Breast epithelium (tissue), 4 donors: ENCODE data around the gene ESYT1. TPM values are rescaled to one million over a fixed set of nuclear protein-coding genes. Genes with fewer than 3 reads are reported as not detected.

Experiments used
- DNase-seq, 2 donors: peaks; one replicate each; pipeline ENCODE4 v3.0.0-alpha.2; 2019; ENCODE audit warnings: low spot score in 2 of 2
- H3K27ac ChIP-seq, 2 donors: fragments of 200-600 bp; sonication (generic) in 1 of 2; one replicate each; pipeline ENCODE4 v1.5.1; 2016 to 2019; ENCODE audit warnings: mild to moderate bottlenecking in 1 of 2
- H3K27me3 ChIP-seq, 2 donors: fragments of 200-600 bp; sonication (generic) in 1 of 2; one replicate each; pipeline versions ENCODE4 v1.5.1 to v1.6.0; 2017 to 2019; ENCODE audit warnings: control low read depth in 1 of 2, mild to moderate bottlenecking in 1 of 2
- H3K36me3 ChIP-seq: fragments of 200-600 bp; one replicate; pipeline ENCODE4 v1.5.1; 2019
- H3K4me1 ChIP-seq, 2 donors: fragments of 200-600 bp; sonication (generic); one replicate each; pipeline ENCODE4 v1.5.1; 2016 to 2019; ENCODE audit warnings: control low read depth in 1 of 2
- H3K4me3 ChIP-seq, 3 donors: fragments of 200-600 bp; sonication (generic); 1 replicate in 2 of 3; 2 replicates in 1 of 3; pipeline ENCODE4 v1.5.1; 2016 to 2019; ENCODE audit warnings: mild to moderate bottlenecking in 3 of 3, moderate library complexity in 2 of 3
- H3K9me3 ChIP-seq, 2 donors: fragments of 200-600 bp; sonication (generic) in 1 of 2; one replicate each; pipeline ENCODE4 v1.5.1; 2016 to 2019; ENCODE audit warnings: control low read depth in 1 of 2
- POLR2A ChIP-seq: fragments of 450-650 bp; IDR thresholded peaks from one replicate; pipeline ENCODE4 v1.6.1; 2016; ENCODE audit warnings: antibody characterized with exemption, mild to moderate bottlenecking, moderate library complexity
- POLR2AphosphoS5 ChIP-seq, 3 donors: sonication (generic); formaldehyde crosslinking; IDR thresholded peaks; one replicate each; pipeline ENCODE4 v1.6.1; 2017; ENCODE audit warnings: antibody characterized with exemption in 3 of 3
- intact Hi-C: fragments of 100-400 bp; cut with DNase I; formaldehyde crosslinking; loops from one replicate; pipeline ENCODE4 v1.15.1; 2023; ENCODE audit warnings: low total_unique reads
- total RNA-seq, 3 donors: library from RNA; depleted of rRNA; stranded (reverse); fragments of >200 nt; gene quantifications; one replicate each; pipeline ENCODE4 v1.1.0, GENCODE V29; 2016
- TF ChIP-seq, protein P1 (sequence below), 3 donors: fragments of 450-650 bp; IDR thresholded peaks; one replicate each; pipeline ENCODE4 v1.5.1; 2016 to 2017; ENCODE audit warnings: antibody characterized with exemption in 3 of 3, mild to moderate bottlenecking in 3 of 3, moderate library complexity in 3 of 3

The ESYT1 gene
- total RNA-seq, 3 donors from 2014 or later: 132 to 243 (median 146) TPM

DNA sequence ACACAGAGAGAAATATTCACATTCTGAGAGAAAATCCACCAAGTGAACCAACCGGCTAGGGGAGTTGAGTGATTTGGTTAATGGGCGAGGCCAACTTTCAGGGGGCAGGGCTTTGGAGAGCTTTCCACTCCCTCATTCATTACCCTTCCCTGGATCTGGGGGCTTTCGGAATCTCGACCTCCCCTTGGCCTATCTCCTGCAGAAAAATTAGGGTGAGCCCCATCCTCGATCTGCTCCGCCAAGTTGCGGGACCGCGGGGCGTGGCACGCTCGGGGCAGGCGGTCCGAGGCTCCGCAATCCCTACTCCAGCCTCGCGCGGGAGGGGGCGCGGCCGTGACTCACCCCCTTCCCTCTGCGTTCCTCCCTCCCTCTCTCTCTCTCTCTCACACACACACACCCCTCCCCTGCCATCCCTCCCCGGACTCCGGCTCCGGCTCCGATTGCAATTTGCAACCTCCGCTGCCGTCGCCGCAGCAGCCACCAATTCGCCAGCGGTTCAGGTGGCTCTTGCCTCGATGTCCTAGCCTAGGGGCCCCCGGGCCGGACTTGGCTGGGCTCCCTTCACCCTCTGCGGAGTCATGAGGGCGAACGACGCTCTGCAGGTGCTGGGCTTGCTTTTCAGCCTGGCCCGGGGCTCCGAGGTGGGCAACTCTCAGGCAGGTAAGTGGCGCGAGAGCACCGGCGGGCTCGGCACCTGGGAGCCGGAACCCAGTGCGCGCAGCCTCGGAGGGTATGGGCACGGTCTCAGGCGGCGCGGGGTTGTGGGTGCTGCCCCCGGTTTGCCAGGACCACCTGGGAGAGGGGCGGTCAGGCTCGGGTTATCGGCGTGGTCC, 48.1 kb upstream of the ESYT1 start, which contains the start of gene ERBB3:
Gene ERBB3 (plus strand): TSS at position 443 of the 833 bp plus-strand sequence. CDS start 136 bp downstream, at position 579.
- H3K27ac ChIP-seq: peak within 1 kb of the TSS; percentile 88 to 91
- H3K4me3 ChIP-seq: peak within 1 kb of the TSS; percentile 48 to 82 (median 70)
- intact Hi-C loops: no loop called here
- no peaks in the 10 kb centered on the region for H3K27me3 ChIP-seq
- H3K4me1 ChIP-seq: no peaks in the 10 kb centered on the region
- peak; percentile 69 to 87 for DNase-seq
- no peaks in the 10 kb centered on the region for H3K36me3 ChIP-seq
- TF ChIP-seq POLR2A (peak; percentile 31), POLR2AphosphoS5 (IDR thresholded peaks at IDR 0.05) (peak in 1 of 3 donors; percentile 43)
- TF ChIP-seq, protein P1, sequence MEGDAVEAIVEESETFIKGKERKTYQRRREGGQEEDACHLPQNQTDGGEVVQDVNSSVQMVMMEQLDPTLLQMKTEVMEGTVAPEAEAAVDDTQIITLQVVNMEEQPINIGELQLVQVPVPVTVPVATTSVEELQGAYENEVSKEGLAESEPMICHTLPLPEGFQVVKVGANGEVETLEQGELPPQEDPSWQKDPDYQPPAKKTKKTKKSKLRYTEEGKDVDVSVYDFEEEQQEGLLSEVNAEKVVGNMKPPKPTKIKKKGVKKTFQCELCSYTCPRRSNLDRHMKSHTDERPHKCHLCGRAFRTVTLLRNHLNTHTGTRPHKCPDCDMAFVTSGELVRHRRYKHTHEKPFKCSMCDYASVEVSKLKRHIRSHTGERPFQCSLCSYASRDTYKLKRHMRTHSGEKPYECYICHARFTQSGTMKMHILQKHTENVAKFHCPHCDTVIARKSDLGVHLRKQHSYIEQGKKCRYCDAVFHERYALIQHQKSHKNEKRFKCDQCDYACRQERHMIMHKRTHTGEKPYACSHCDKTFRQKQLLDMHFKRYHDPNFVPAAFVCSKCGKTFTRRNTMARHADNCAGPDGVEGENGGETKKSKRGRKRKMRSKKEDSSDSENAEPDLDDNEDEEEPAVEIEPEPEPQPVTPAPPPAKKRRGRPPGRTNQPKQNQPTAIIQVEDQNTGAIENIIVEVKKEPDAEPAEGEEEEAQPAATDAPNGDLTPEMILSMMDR (IDR thresholded peaks at IDR 0.05): peak in 2 of 3 donors; percentile 11 to 17
- no peaks in the 10 kb centered on the region for H3K9me3 ChIP-seq

DNA sequence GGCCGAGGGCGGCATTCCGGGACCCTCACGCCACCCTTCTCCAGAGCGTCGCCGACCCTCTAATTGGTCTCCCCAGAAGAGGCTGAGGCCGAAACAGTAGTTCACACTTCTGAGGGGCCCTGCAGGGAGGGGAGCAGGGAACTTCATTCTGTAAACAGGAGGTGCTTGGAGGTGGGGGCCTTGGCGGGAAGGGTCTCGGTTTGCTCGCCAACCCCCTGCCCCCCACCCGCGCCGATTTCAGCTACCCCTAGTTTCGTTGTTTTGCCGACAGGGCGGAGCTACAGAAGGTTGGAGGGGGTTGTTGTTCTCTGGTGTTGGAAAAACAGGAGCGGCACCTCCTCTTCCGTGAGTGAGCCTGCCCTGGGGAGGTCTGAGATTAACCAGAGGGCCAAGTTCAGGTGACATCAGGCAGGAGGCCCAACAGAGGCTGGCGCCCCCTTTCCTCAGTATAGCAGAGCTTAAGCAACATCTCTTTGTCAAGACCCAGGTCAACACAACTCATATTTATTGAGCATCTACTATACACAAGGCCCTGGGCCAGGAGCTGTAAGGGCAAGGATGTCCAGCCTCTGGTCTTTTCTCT, 47.4 kb upstream of the ESYT1 start:
- Histone ChIP-seq H3K36me3 (no peaks in the 10 kb centered on the region), H3K27ac (peak overlapping the region; percentile 88 to 91), H3K4me1 (no peaks in the 10 kb centered on the region), H3K9me3 (no peaks in the 10 kb centered on the region), H3K27me3 (no peaks in the 10 kb centered on the region), H3K4me3 (peak overlapping the region; percentile 48 to 82 (median 70))
- TF ChIP-seq, protein P1 (IDR thresholded peaks at IDR 0.05): no peak
- TF ChIP-seq POLR2A (no peak), POLR2AphosphoS5 (IDR thresholded peaks at IDR 0.05) (no peak)
- intact Hi-C loops: no loop called here
- peak in 1 of 2 donors; percentile 69 for DNase-seq

GRCh38 chr12:56081393-56082347, 46.4 kb upstream of the ESYT1 start:
- peaks cover 0 to 4% of the 10 kb centered on the region in 2 donors for H3K4me1 ChIP-seq
- H3K9me3 ChIP-seq: no peaks in the 10 kb centered on the region
- H3K4me3 ChIP-seq: peak overlapping the region in 2 of 3 donors; percentile 70 to 82
- H3K27me3 ChIP-seq: no peaks in the 10 kb centered on the region
- no peaks in the 10 kb centered on the region for H3K36me3 ChIP-seq
- DNase-seq: no peak
- TF ChIP-seq, protein P1 (IDR thresholded peaks at IDR 0.05): no peak
- no peak for TF ChIP-seq POLR2AphosphoS5 (IDR thresholded peaks at IDR 0.05)
- no peak for TF ChIP-seq POLR2A
- peak overlapping the region; percentile 88 to 91 for H3K27ac ChIP-seq
- intact Hi-C loops: no loop called here

DNA sequence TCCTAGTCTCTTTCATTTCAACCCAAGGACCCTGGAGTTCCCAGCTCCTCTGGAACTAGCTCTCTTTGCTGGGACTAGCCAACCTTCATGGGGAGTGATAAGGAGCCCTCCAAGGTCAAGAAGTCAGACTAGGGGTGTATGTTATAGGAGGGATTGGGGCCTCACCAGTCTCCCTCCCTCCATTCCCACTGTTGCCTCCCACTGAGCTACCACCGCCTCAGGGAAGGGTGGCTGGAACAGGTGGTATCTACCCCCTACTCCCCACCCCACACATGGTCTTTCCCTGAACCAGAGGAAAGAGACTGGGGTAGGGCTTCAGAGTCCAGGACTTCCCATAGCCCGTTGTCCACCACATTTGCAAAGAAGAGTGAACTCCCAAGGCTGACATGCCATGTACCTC, 45.7 kb upstream of the ESYT1 start:
- TF ChIP-seq, protein P1 (IDR thresholded peaks at IDR 0.05): no peak
- TF ChIP-seq POLR2A (no peak), POLR2AphosphoS5 (IDR thresholded peaks at IDR 0.05) (no peak)
- intact Hi-C loops: no loop called here
- peak overlapping the region in 2 of 3 donors; percentile 70 to 82 for H3K4me3 ChIP-seq
- no peak for DNase-seq
- no peaks in the 10 kb centered on the region for H3K36me3 ChIP-seq
- H3K4me1 ChIP-seq: peaks cover 0 to 9% of the 10 kb centered on the region in 2 donors
- H3K9me3 ChIP-seq: no peaks in the 10 kb centered on the region
- peak overlapping the region; percentile 88 to 91 for H3K27ac ChIP-seq
- H3K27me3 ChIP-seq: no peaks in the 10 kb centered on the region
